Jurkat, Clone E6-1 (cell line): ENCODE measurements around the gene DEPDC5.

Source experiments
- DNase-seq: peaks from one replicate; pipeline ENCODE4 v3.0.0-alpha.2; 2011; ENCODE audit warnings: low read depth, low spot score
- H3K4me3 ChIP-seq: 2 replicates; pipeline ENCODE4 v1.5.1; 2011; ENCODE audit warnings: mild to moderate bottlenecking, low read length, control low read depth, moderate library complexity

DEPDC5 gene

DNA sequence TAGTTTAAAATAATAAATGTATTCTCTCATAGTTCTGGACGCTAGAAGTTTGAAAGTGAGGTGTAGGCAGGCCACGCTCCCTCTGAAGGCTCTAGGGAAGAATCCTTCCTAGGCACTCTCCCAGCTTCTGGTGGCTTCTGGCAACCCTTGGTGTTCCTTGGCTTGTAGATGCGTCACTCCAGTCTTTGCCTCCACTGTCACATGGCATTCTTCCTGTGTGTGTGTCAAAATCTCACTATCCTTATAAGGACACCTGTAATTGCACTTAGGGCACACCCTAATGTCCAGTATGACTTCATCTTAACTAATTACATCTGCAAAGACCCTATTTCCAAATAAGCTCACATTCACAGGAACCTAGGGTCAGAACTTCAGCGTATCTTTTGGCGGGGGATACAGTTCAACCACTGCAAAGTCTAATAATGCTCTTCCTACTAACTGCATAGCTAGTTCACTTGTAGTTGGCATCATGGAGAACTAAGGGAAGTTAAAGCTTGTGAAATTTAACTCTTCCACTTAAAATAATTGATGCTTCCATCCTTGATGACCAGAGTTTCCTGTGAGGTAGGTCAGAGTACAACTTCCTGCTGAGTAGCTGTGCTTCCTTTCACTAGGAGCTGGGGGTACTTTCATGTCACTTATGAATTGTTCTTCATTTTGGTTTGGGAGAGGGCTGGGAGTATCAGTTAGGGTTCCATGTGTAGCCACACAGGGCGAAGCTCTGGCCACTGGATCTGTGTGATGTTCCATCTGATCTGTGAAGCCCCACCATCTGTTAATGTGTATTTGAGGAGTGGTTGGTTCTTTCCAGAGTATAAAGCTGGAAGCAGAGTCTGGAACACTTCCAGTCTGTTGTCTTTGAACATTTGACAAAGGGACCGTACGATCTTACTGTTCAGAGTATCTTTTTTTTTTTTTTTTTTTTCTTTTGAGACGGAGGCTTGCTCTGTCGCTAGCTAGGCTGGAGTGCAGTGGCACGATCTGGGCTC is 201.0 kb downstream of the DEPDC5 start:
- no peak for DNase-seq

DNA sequence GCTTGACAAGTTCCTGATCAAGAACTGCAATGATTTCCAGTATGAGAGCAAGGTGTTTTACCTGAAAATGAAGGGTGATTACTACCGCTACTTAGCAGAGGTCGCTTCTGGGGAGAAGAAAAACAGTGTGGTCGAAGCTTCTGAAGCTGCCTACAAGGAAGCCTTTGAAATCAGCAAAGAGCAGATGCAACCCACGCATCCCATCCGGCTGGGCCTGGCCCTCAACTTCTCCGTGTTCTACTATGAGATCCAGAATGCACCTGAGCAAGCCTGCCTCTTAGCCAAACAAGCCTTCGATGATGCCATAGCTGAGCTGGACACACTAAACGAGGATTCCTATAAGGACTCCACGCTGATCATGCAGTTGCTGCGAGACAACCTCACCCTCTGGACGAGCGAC is 202.5 kb downstream of the DEPDC5 start:
- no peak overlapping the region for H3K4me3 ChIP-seq
- DNase-seq, result no peak

More for the DNA sequence above, 201.0 kb downstream of the DEPDC5 start:
- H3K4me3 ChIP-seq, result no peak overlapping the region
